MV-4-11 (cell line): ENCODE measurements around the gene KRTAP9-4.
"Not testable (repeated sequence)": the region's sequence is repeated elsewhere in the genome, so short reads cannot be mapped to it uniquely, and the experiment has no call there.

Experiments used
- DNase-seq: peaks from one replicate; lab custom pipeline; 2025; lab: John Stamatoyannopoulos, UW

KRTAP9-4 gene

GRCh38 chr17:41265078-41265477, 15.6 kb downstream of the KRTAP9-4 start, which contains the start of gene KRTAP9-6:
Gene KRTAP9-6 (plus strand): TSS chr17:41265378. CDS start chr17:41265378, 0 bp downstream.
- no peak for DNase-seq

DNA sequence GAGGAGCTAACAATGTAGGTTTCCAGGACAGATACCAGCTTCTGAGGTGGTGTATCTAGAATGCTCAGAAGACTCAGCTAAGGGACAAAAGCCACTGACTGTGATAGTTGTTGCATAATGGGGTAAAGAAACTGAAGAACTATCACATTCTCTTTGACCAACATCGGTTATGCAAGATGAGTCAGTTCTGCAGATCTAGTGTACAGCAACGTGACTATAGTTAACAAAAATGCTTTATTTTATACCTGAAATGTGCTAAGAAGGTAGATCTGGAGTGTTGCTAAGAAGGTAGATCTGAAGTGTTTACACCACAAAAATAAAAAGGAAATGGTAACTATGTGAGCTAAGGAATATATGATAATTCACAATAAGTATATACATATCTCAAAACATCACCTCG, 18.2 kb downstream of the KRTAP9-4 start:
- peak; percentile 52 for DNase-seq

DNA sequence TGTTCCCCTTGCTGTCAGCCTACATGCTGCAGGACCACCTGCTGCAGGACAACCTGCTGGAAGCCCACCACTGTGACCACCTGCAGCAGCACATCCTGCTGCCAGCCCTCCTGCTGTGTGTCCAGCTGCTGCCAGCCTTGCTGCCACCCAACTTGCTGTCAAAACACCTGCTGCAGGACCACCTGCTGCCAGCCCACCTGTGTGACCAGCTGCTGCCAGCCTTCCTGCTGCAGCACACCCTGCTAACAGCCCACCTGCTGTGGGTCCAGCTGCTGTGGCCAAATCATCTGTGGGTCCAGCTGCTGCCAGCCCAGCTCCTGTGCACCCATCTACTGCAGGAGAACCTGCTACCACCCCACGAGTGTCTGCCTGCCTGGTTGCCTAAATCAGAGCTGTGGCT, 21.8 kb downstream of the KRTAP9-4 start:
- not testable (repeated sequence) for DNase-seq

GRCh38 chr17:41271858-41272257, 22.4 kb downstream of the KRTAP9-4 start:
- DNase-seq: no peak

DNA sequence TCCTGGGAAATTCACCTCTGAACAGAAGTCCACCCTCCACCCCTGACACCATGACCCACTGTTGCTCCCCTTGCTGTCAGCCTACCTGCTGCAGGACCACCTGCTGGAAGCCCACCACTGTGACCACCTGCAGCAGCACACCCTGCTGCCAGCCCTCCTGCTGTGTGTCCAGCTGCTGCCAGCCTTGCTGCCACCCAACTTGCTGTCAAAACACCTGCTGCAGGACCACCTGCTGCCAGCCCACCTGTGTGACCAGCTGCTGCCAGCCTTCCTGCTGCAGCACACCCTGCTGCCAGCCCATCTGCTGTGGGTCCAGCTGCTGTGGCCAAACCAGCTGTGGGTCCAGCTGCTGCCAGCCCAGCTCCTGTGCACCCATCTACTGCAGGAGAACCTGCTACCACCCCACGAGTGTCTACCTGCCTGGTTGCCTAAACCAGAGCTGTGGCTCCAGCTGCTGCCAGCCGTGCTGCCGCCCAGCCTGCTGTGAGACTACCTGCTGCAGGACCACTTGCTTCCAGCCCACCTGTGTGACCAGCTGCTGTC, 26.2 kb downstream of the KRTAP9-4 start, which contains the start of gene KRTAP9-7:
KRTAP9-7 (plus strand) TSS at position 51 of the 543 bp plus-strand sequence; CDS start at position 51, 0 bp downstream.
- DNase-seq: not testable (repeated sequence)

- no peak for DNase-seq
Observed at GRCh38 chr17:41278176-41278955, 28.9 kb downstream of the KRTAP9-4 start.

- no peak for DNase-seq
Observed at GRCh38 chr17:41284043-41284442, 34.6 kb downstream of the KRTAP9-4 start.

GRCh38 chr17:41284546-41284945, 35.1 kb downstream of the KRTAP9-4 start:
- DNase-seq: peak; percentile 2

DNA sequence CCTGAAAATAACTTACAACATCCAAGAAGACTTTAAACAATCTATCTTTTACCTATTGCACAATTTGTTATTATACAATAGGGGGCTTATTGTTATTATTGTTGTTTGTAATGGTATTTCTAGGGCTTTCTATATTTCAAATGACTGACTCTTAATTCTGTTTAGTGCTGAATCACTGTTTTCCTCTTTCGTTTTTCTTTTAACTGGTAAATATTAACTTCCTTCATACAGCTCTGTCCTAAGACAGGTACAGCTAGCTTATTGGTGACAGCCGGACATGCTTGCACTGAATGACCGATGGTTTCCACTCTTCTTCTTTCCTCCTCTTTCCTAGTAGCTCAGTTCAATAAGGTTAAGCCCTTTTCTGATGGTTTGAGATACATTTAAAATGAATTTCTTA, 37.6 kb downstream of the KRTAP9-4 start:
- no peak for DNase-seq

DNA sequence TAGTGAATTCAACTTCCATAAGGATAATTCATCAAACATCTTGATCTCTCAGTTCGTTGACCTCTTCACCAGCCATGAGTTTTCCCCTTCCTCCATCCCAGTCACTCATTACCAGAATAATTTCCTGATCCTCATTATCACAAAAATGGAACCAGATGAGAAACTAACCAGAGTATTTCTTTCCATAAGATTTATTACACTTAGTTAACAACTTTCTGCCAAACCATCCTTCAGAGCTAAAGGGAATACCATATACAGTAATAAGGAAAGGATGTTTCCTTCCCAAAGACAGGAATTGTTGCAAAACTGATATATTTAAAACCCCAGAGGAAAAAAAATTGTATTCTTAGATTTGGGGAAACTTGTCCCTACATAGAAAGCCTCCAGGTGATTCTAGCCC, 44.5 kb downstream of the KRTAP9-4 start:
- no peak for DNase-seq

GRCh38 chr17:41296846-41297245, 47.4 kb downstream of the KRTAP9-4 start:
- no peak for DNase-seq

GRCh38 chr17:41298458-41299135, 49.1 kb downstream of the KRTAP9-4 start:
- DNase-seq: no peak
